H1 (cell line): ENCODE data around the gene GRAMD1C. TPM values are rescaled to one million over a fixed set of nuclear protein-coding genes. Genes with fewer than 3 reads are reported as not detected.

ENCODE experiments used
- CTCF ChIA-PET: fragments of 300-600 bp; sonication (Branson Sonifier 250); formaldehyde crosslinking; loops from one replicate; lab custom pipeline; 2021; ENCODE audit not compliant: partially characterized antibody; lab: Charles Lee
- POLR2A ChIA-PET: fragments of 300-600 bp; sonication (Branson Sonifier 250); formaldehyde crosslinking; loops from one replicate; lab custom pipeline; 2021; ENCODE audit warnings: inconsistent platforms; ENCODE audit not compliant: partially characterized antibody; lab: Charles Lee
- DNase-seq, 2 experiments: peaks; one replicate each; pipeline versions ENCODE4 v3.0.0 to v3.0.0-alpha.2; 2010 to 2022; ENCODE audit warnings: low spot score in 2 of 2, low read depth in 1 of 2, mixed read lengths in 1 of 2
- FAIRE-seq: peaks from 2 replicates; lab custom pipeline; 2011; peaks lifted over from hg19 to GRCh38; lab: Jason Lieb, UNC
- H2AFZ ChIP-seq: 2 replicates; pipeline ENCODE4 v1.8.1; 2012; ENCODE audit warnings: low read length, inconsistent platforms
- H2AK5ac ChIP-seq: 2 replicates; pipeline ENCODE4 v1.6.1; 2013; ENCODE audit warnings: low read depth, low read length
- H2BK120ac ChIP-seq: replicated peaks from 2 replicates; pipeline ENCODE3; 2013; ENCODE audit warnings: low read depth, low read length, inconsistent platforms
- H2BK12ac ChIP-seq: 2 replicates; pipeline ENCODE4 v1.6.1; 2013; ENCODE audit warnings: low read depth, low read length
- H2BK15ac ChIP-seq: 2 replicates; pipeline ENCODE4 v1.6.1; 2013; ENCODE audit warnings: low read length
- H2BK20ac ChIP-seq: 2 replicates; pipeline ENCODE4 v1.6.1; 2013; ENCODE audit warnings: low read length
- H2BK5ac ChIP-seq: 2 replicates; pipeline ENCODE4 v1.6.1; 2013; ENCODE audit warnings: low read depth, low read length
- H3K14ac ChIP-seq: 2 replicates; pipeline ENCODE4 v1.6.1; 2013; ENCODE audit warnings: inconsistent platforms; ENCODE audit not compliant: insufficient read length
- H3K18ac ChIP-seq: 2 replicates; pipeline ENCODE4 v1.6.1; 2013; ENCODE audit warnings: low read length; ENCODE audit errors: extremely low read depth
- H3K23ac ChIP-seq: 2 replicates; pipeline ENCODE4 v1.6.1; 2013; ENCODE audit warnings: inconsistent platforms; ENCODE audit not compliant: insufficient read length
- H3K23me2 ChIP-seq: 2 replicates; pipeline ENCODE4 v1.6.1; 2013; ENCODE audit warnings: low read depth, low read length
- H3K27ac ChIP-seq: 2 replicates; pipeline ENCODE4 v1.6.1; 2011; ENCODE audit warnings: low read depth, low read length, inconsistent platforms
- H3K27me3 ChIP-seq, 4 experiments: replicated peaks in 1 of 4; 1 replicate in 1 of 4; 2 replicates in 3 of 4; pipeline versions ENCODE4 v1.6.1 to v1.8.1; 2011 to 2013; ENCODE audit warnings: low read length in 3 of 4, mild to moderate bottlenecking in 3 of 4, inconsistent platforms in 2 of 4, mixed read lengths in 2 of 4, moderate library complexity in 1 of 4; ENCODE audit not compliant: control insufficient read depth in 3 of 4, insufficient read depth in 3 of 4; ENCODE audit errors: extremely low read depth in 1 of 4
- H3K36me3 ChIP-seq, 4 experiments: 2 replicates each; pipeline versions ENCODE4 v1.6.1 to v1.8.1; 2011 to 2013; ENCODE audit warnings: mild to moderate bottlenecking in 4 of 4, low read length in 3 of 4, moderate library complexity in 2 of 4, control low read depth in 1 of 4, inconsistent platforms in 1 of 4; ENCODE audit not compliant: insufficient read depth in 4 of 4, control insufficient read depth in 2 of 4
- H3K4ac ChIP-seq: replicated peaks from 2 replicates; pipeline ENCODE3; 2013; ENCODE audit warnings: low read length, low read depth, mixed read lengths, inconsistent platforms; ENCODE audit not compliant: insufficient read length
- H3K4me1 ChIP-seq, 4 experiments: replicated peaks in 1 of 4; 1 replicate in 1 of 4; 2 replicates in 3 of 4; pipeline versions ENCODE4 v1.6.1 to v1.8.1; 2011 to 2013; ENCODE audit warnings: low read length in 3 of 4, inconsistent platforms in 2 of 4, mixed read lengths in 1 of 4; ENCODE audit not compliant: insufficient read depth in 4 of 4, control insufficient read depth in 3 of 4
- H3K4me2 ChIP-seq, 2 experiments: 2 replicates each; pipeline versions ENCODE4 v1.6.1 to v1.8.1; 2011 to 2013; ENCODE audit warnings: low read depth in 2 of 2, low read length in 2 of 2, control low read depth in 1 of 2, inconsistent platforms in 1 of 2, mild to moderate bottlenecking in 1 of 2; ENCODE audit not compliant: insufficient read depth in 1 of 2
- H3K4me3 ChIP-seq, 4 experiments: fragments of 200-600, 300-600 bp in 1 of 4; sonication (generic), shearing (Covaris generic), sonication (Bioruptor Twin) in 1 of 4; 2 replicates each; pipeline versions ENCODE4 v1.5.1 to v1.8.1; 2011 to 2016; ENCODE audit warnings: low read length in 4 of 4, low read depth in 3 of 4, control low read depth in 2 of 4, inconsistent platforms in 2 of 4, mild to moderate bottlenecking in 2 of 4, mixed read lengths in 1 of 4, moderate library complexity in 1 of 4; ENCODE audit not compliant: insufficient read depth in 2 of 4; ENCODE audit errors: extremely low read depth in 1 of 4
- H3K56ac ChIP-seq: replicated peaks from 2 replicates; pipeline ENCODE3; 2013; ENCODE audit warnings: low read depth, mild to moderate bottlenecking, mixed read lengths, low read length, inconsistent platforms; ENCODE audit not compliant: insufficient read length
- H3K79me1 ChIP-seq: 2 replicates; pipeline ENCODE4 v1.6.1; 2013; ENCODE audit warnings: low read depth, low read length, control low read depth
- H3K79me2 ChIP-seq, 2 experiments: 2 replicates each; pipeline versions ENCODE4 v1.6.1 to v1.8.1; 2012 to 2013; ENCODE audit warnings: low read length in 2 of 2, mild to moderate bottlenecking in 2 of 2, inconsistent platforms in 1 of 2; ENCODE audit not compliant: insufficient read depth in 2 of 2, control insufficient read depth in 1 of 2
- H3K9ac ChIP-seq, 4 experiments: replicated peaks in 1 of 4; 1 replicate in 1 of 4; 2 replicates in 3 of 4; pipeline versions ENCODE4 v1.6.1 to v1.8.1; 2011 to 2013; ENCODE audit warnings: low read depth in 3 of 4, low read length in 3 of 4, control low read depth in 2 of 4, mild to moderate bottlenecking in 2 of 4, moderate library complexity in 2 of 4, inconsistent platforms in 1 of 4; ENCODE audit errors: extremely low read depth in 1 of 4
- H3K9me3 ChIP-seq, 2 experiments: 2 replicates each; pipeline versions ENCODE4 v1.6.1 to v1.8.1; 2012 to 2013; ENCODE audit warnings: mild to moderate bottlenecking in 2 of 2, moderate library complexity in 2 of 2, control low read depth in 1 of 2, inconsistent platforms in 1 of 2, low read depth in 1 of 2, low read length in 1 of 2, mixed read lengths in 1 of 2; ENCODE audit not compliant: insufficient read depth in 2 of 2
- H4K20me1 ChIP-seq, 2 experiments: replicated peaks in 1 of 2; 2 replicates each; pipeline versions ENCODE3 to v1.8.1; 2011 to 2013; ENCODE audit warnings: inconsistent platforms in 2 of 2, low read length in 2 of 2, mild to moderate bottlenecking in 1 of 2; ENCODE audit not compliant: insufficient read depth in 2 of 2, control insufficient read depth in 1 of 2
- H4K5ac ChIP-seq: 2 replicates; pipeline ENCODE4 v1.6.1; 2013; ENCODE audit warnings: low read length, low read depth, mixed read lengths, inconsistent platforms; ENCODE audit not compliant: insufficient read length
- H4K8ac ChIP-seq: 2 replicates; pipeline ENCODE4 v1.8.0; 2013; ENCODE audit warnings: mild to moderate bottlenecking, moderate library complexity, low read length, inconsistent platforms; ENCODE audit not compliant: insufficient read depth; ENCODE audit errors: extremely low read depth
- H4K91ac ChIP-seq: replicated peaks from 2 replicates; pipeline ENCODE3; 2013; ENCODE audit warnings: low read length, mixed read lengths, inconsistent platforms; ENCODE audit not compliant: insufficient read length
- BRCA1 ChIP-seq: IDR thresholded peaks from 2 replicates; pipeline ENCODE4 v1.6.1; 2012; ENCODE audit warnings: low read depth, low read length, improper control_type of control experiment
- CHD1 ChIP-seq: IDR thresholded peaks from 2 replicates; pipeline ENCODE4 v1.6.1; 2012; ENCODE audit warnings: low read depth, low read length, improper control_type of control experiment
- EGR1 ChIP-seq: IDR thresholded peaks from 2 replicates; pipeline ENCODE4 v1.6.1; 2011; ENCODE audit warnings: low read depth, low read length, borderline replicate concordance
- GTF2F1 ChIP-seq: IDR thresholded peaks from 2 replicates; pipeline ENCODE4 v1.6.1; 2012; ENCODE audit warnings: low read depth, low read length, improper control_type of control experiment, borderline replicate concordance
- HDAC6 ChIP-seq: IDR thresholded peaks from one replicate; pipeline ENCODE4 v1.7.1; 2012; ENCODE audit warnings: low read depth, mild to moderate bottlenecking, inconsistent platforms, low read length, moderate library complexity
- KDM5A ChIP-seq: fragments of 200-600 bp; IDR thresholded peaks from 2 replicates; pipeline ENCODE4 v1.7.1; 2012; ENCODE audit warnings: mild to moderate bottlenecking, low read length, inconsistent platforms, mixed read lengths
- POLR2AphosphoS5 ChIP-seq: IDR thresholded peaks from 2 replicates; pipeline ENCODE4 v1.6.1; 2011; ENCODE audit warnings: low read depth, low read length
- SIRT6 ChIP-seq: IDR thresholded peaks from one replicate; pipeline ENCODE4 v1.7.1; 2012; ENCODE audit warnings: low read length, inconsistent platforms
- SP2 ChIP-seq: IDR thresholded peaks from 2 replicates; pipeline ENCODE4 v1.6.1; 2012; ENCODE audit warnings: mild to moderate bottlenecking, low read length, inconsistent platforms
- TAF1 ChIP-seq: IDR thresholded peaks from 2 replicates; pipeline ENCODE4 v1.6.1; 2011; ENCODE audit warnings: mild to moderate bottlenecking, low read depth, low read length
- TAF7 ChIP-seq: optimal IDR thresholded peaks from 2 replicates; pipeline ENCODE3; 2011; ENCODE audit warnings: low read depth, mild to moderate bottlenecking, inconsistent platforms, low read length, moderate library complexity, borderline replicate concordance
- TBP ChIP-seq: IDR thresholded peaks from 2 replicates; pipeline ENCODE4 v1.6.1; 2011; ENCODE audit warnings: low read depth, low read length, improper control_type of control experiment
- WGBS, 2 experiments: shearing (Covaris generic) in 1 of 2; methylation state at CpG; one replicate each; pipeline versions ENCODE4 v1.1.6 to v1.1.7; 2013 to 2015; ENCODE audit warnings: low lambda C conversion rate in 2 of 2, mixed read lengths in 2 of 2, inconsistent platforms in 1 of 2, low coverage in 1 of 2, missing lambda C conversion rate in 1 of 2; ENCODE audit not compliant: insufficient replicate concordance in 2 of 2, insufficient coverage in 1 of 2, insufficient read length in 1 of 2; ENCODE audit errors: extremely low coverage in 1 of 2, missing lambda C conversion rate in 1 of 2; 5-methylcytosine and 5-hydroxymethylcytosine counted together
- long read RNA-seq, 2 experiments: library from RNA in 1 of 2; library from capped mRNA in 1 of 2; stranded (forward); transcript quantifications; one replicate each; pipeline ENCODE4 v2.0.0, GENCODE V29; 2021; ENCODE audit warnings: inconsistent platforms in 1 of 2
- polyA minus RNA-seq, 3 experiments: library from RNA; depleted of rRNA, polyadenylated mRNA; stranded (reverse); fragments of >200 nt; gene quantifications; 1 replicate in 2 of 3; 2 replicates in 1 of 3; pipeline ENCODE4 v1.2.3, GENCODE V29; 2011
- polyA plus RNA-seq, 7 experiments: library from polyadenylated mRNA; depleted of rRNA in 3 of 7; stranded (reverse) in 5 of 7; unstranded in 2 of 7; fragments of >200 nt in 5 of 7; fragments of 200-250 nt in 2 of 7; gene quantifications; 1 replicate in 5 of 7; 2 replicates in 1 of 7; 4 replicates in 1 of 7; pipeline versions ENCODE4 v1.2.1 to v1.2.3, GENCODE V29; 2011 to 2013; ENCODE audit warnings: missing spikeins in 2 of 7, mixed read lengths in 2 of 7
- total RNA-seq: library from RNA; stranded (reverse); fragmentation: NEBNext Ultra II Directional; extraction: Animal tissue kit (Norgen Biotek cat#: 25700); gene quantifications from 2 replicates; pipeline ENCODE4 v1.2.1, GENCODE V29; 2021

GRAMD1C gene
- 1.3 and 2.1 TPM in 2 replicates for total RNA-seq
- 0.20 and 0.62 TPM in 2 replicates for polyA plus RNA-seq (2011; rRNA removed)
- polyA plus RNA-seq (2011; cell fraction: cytosol; rRNA removed): 1.2 TPM
- 0.26 TPM for polyA plus RNA-seq (2011; cell fraction: nucleus; rRNA removed)
- polyA plus RNA-seq (2012, experiment 1 of 2): 0.72 to 2.4 TPM (median 1.6 TPM) in 4 replicates
- polyA plus RNA-seq (2012, experiment 2 of 2): 0.09 TPM
- 2.4 TPM for polyA plus RNA-seq (2013, experiment 1 of 2)
- polyA plus RNA-seq (2013, experiment 2 of 2): 2.5 TPM
- 0.44 and 1.1 TPM in 2 replicates for polyA minus RNA-seq (2011; rRNA and poly(A)+ RNA removed)
- not detected for polyA minus RNA-seq (2011; cell fraction: cytosol; rRNA and poly(A)+ RNA removed)
- 2.6 TPM for polyA minus RNA-seq (2011; cell fraction: nucleus; rRNA and poly(A)+ RNA removed)
- long read RNA-seq, experiment 1, partial matches to known transcripts: 0 of 2 reads
- long read RNA-seq, experiment 1, other reads (novel, unspliced or antisense): 2 of 2 reads
- long read RNA-seq, experiment 2, partial matches to known transcripts: 1 of 1 reads
- long read RNA-seq, experiment 2, other reads (novel, unspliced or antisense): 0 of 1 reads

GRCh38 chr3:113838631-113839209, at the start of gene GRAMD1C:
TSS of gene GRAMD1C (plus strand) at chr3:113838788. CDS start at chr3:113838910, 122 bp downstream.
- DNase-seq: peak; percentile 72 to 90
- H3K4ac ChIP-seq: no peak within 1 kb of the TSS
- ChIA-PET POLR2A (no interaction called here), CTCF (interaction anchor here (0.6 to 2.8 kb wide), 12 partner anchors 9 to 1395 kb away, joined by 3 to 18 read pairs (median 5); partner anchors contain the start of gene ATP6V1A)
- no peak within 1 kb of the TSS for H4K91ac ChIP-seq
- no peak for FAIRE-seq
- no peak within 1 kb of the TSS; the same call in 1 of the 2 replicates for H2AK5ac ChIP-seq
- H4K8ac ChIP-seq: peak within 1 kb of the TSS; percentile 65; the same call in 1 of the 2 replicates
- H2BK5ac ChIP-seq: no peak within 1 kb of the TSS
- no peak within 1 kb of the TSS for H4K5ac ChIP-seq
- no peaks in the 10 kb centered on the region for H3K27me3 ChIP-seq
- peak within 1 kb of the TSS; percentile 98 for H2AFZ ChIP-seq
- no peak within 1 kb of the TSS for H2BK15ac ChIP-seq
- H3K23ac ChIP-seq: no peak within 1 kb of the TSS
- peak within 1 kb of the TSS; percentile 59 to 94 for H3K4me2 ChIP-seq
- 0 out of 2 replicates have a peak within 1 kb of the TSS, but pooled peaks have one; percentile 33 for H2BK12ac ChIP-seq
- H3K23me2 ChIP-seq: no peaks in the 10 kb centered on the region
- peak within 1 kb of the TSS; percentile 46 to 83 (median 73) for H3K4me3 ChIP-seq
- H3K9me3 ChIP-seq: no peaks in the 10 kb centered on the region
- H4K20me1 ChIP-seq: no peaks in the 10 kb centered on the region
- no peaks in the 10 kb centered on the region for H3K79me1 ChIP-seq
- no peaks in the 10 kb centered on the region for H3K36me3 ChIP-seq
- peak within 1 kb of the TSS; percentile 30 for H3K56ac ChIP-seq
- H3K27ac ChIP-seq: no peak within 1 kb of the TSS
- no peak within 1 kb of the TSS for H3K18ac ChIP-seq
- no peaks in the 10 kb centered on the region for H3K4me1 ChIP-seq
- no peak within 1 kb of the TSS for H3K14ac ChIP-seq
- no peak within 1 kb of the TSS for H2BK20ac ChIP-seq
- 2% methylated on average over 43 of the region's 48 CpGs; no CpG with 5 or more reads in 1 of the 2 experiments for WGBS, 2 experiments
- H3K79me2 ChIP-seq: no peaks in the 10 kb centered on the region
- H2BK120ac ChIP-seq: no peak within 1 kb of the TSS
- peak within 1 kb of the TSS in 2 of 4 experiments; percentile 37 to 59; a peak in 3 of 7 replicates for H3K9ac ChIP-seq
- TF ChIP-seq SP2 (no peak), BRCA1 (no peak), GTF2F1 (no peak), EGR1 (no peak), POLR2AphosphoS5 (no peak), TAF1 (0 out of 2 replicates have a peak, but pooled peaks have one; percentile 32), KDM5A (no peak), SIRT6 (no peak), CHD1 (no peak), HDAC6 (no peak), TBP (0 out of 2 replicates have a peak, but pooled peaks have one; percentile 5), TAF7 (no peak)
